ENCODE results near the gene CLIP3. TPM values are rescaled to one million over a fixed set of nuclear protein-coding genes. Genes with fewer than 3 reads are reported as not detected.

The CLIP3 gene
- total and polyA plus RNA-seq, 2 of the 13 experiments (the other 11 are each of a cell fraction or from before 2014, with no cell fraction given), result 0.15 to 1.2 TPM

- TF ChIP-seq ZNF12 (CRISPR knock-in tag; IDR thresholded peaks at IDR 0.05) (no peak), PRDM15 (CRISPR knock-in tag; IDR thresholded peaks at IDR 0.05) (no peak), AGO1 (IDR thresholded peaks at IDR 0.05; ENCODE audit: low read depth, low read length, poor library complexity, severe bottlenecking) (peak; percentile 68), ZNF343 (CRISPR knock-in tag; IDR thresholded peaks at IDR 0.05) (no peak), ZNF331 (CRISPR knock-in tag; IDR thresholded peaks at IDR 0.05) (no peak), ZNF710 (CRISPR knock-in tag; IDR thresholded peaks at IDR 0.05; ENCODE audit: borderline replicate concordance) (no peak; the same call in 1 of the 2 replicates), TBX3 (IDR thresholded peaks at IDR 0.05; ENCODE audit: borderline replicate concordance) (no peak), ZIK1 (CRISPR knock-in tag; IDR thresholded peaks at IDR 0.05; ENCODE audit: borderline replicate concordance, low read depth) (no peak), ZNF841 (CRISPR knock-in tag; IDR thresholded peaks at IDR 0.05; ENCODE audit: borderline replicate concordance) (no peak), KMT2A (CRISPR knock-in tag; IDR thresholded peaks at IDR 0.05) (no peak), THYN1 (CRISPR knock-in tag; IDR thresholded peaks at IDR 0.05; ENCODE audit: borderline replicate concordance, low read depth) (no peak), RFXANK (CRISPR knock-in tag; IDR thresholded peaks at IDR 0.05) (no peak), JUNB (CRISPR knock-in tag; IDR thresholded peaks at IDR 0.05; ENCODE audit: borderline replicate concordance) (no peak), ZNF20 (CRISPR knock-in tag; IDR thresholded peaks at IDR 0.05) (no peak), ZSCAN21 (CRISPR knock-in tag; IDR thresholded peaks at IDR 0.05; ENCODE audit: borderline replicate concordance) (no peak)
- TF ChIP-seq, protein P1, sequence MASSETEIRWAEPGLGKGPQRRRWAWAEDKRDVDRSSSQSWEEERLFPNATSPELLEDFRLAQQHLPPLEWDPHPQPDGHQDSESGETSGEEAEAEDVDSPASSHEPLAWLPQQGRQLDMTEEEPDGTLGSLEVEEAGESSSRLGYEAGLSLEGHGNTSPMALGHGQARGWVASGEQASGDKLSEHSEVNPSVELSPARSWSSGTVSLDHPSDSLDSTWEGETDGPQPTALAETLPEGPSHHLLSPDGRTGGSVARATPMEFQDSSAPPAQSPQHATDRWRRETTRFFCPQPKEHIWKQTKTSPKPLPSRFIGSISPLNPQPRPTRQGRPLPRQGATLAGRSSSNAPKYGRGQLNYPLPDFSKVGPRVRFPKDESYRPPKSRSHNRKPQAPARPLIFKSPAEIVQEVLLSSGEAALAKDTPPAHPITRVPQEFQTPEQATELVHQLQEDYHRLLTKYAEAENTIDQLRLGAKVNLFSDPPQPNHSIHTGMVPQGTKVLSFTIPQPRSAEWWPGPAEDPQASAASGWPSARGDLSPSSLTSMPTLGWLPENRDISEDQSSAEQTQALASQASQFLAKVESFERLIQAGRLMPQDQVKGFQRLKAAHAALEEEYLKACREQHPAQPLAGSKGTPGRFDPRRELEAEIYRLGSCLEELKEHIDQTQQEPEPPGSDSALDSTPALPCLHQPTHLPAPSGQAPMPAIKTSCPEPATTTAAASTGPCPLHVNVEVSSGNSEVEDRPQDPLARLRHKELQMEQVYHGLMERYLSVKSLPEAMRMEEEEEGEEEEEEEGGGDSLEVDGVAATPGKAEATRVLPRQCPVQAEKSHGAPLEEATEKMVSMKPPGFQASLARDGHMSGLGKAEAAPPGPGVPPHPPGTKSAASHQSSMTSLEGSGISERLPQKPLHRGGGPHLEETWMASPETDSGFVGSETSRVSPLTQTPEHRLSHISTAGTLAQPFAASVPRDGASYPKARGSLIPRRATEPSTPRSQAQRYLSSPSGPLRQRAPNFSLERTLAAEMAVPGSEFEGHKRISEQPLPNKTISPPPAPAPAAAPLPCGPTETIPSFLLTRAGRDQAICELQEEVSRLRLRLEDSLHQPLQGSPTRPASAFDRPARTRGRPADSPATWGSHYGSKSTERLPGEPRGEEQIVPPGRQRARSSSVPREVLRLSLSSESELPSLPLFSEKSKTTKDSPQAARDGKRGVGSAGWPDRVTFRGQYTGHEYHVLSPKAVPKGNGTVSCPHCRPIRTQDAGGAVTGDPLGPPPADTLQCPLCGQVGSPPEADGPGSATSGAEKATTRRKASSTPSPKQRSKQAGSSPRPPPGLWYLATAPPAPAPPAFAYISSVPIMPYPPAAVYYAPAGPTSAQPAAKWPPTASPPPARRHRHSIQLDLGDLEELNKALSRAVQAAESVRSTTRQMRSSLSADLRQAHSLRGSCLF (CRISPR knock-in tag; IDR thresholded peaks at IDR 0.05; ENCODE audit: borderline replicate concordance), result no peak
- TF ChIP-seq, protein P2, sequence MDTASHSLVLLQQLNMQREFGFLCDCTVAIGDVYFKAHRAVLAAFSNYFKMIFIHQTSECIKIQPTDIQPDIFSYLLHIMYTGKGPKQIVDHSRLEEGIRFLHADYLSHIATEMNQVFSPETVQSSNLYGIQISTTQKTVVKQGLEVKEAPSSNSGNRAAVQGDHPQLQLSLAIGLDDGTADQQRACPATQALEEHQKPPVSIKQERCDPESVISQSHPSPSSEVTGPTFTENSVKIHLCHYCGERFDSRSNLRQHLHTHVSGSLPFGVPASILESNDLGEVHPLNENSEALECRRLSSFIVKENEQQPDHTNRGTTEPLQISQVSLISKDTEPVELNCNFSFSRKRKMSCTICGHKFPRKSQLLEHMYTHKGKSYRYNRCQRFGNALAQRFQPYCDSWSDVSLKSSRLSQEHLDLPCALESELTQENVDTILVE (CRISPR knock-in tag; IDR thresholded peaks at IDR 0.05), result no peak
These were observed 18.4 kb downstream of the CLIP3 start, which contains the start of gene ALKBH6 (continued) for GRCh38 chr19:36014012-36014924.

Measured in HepG2 (cell line).